SHP77 treated with DMSO at 0.1 percent for 48 hours (cell line): ENCODE measurements around the gene APOA4.

Experiments used
- DNase-seq: peaks from one replicate; lab custom pipeline; 2025; lab: John Stamatoyannopoulos, UW

Gene APOA4

DNA sequence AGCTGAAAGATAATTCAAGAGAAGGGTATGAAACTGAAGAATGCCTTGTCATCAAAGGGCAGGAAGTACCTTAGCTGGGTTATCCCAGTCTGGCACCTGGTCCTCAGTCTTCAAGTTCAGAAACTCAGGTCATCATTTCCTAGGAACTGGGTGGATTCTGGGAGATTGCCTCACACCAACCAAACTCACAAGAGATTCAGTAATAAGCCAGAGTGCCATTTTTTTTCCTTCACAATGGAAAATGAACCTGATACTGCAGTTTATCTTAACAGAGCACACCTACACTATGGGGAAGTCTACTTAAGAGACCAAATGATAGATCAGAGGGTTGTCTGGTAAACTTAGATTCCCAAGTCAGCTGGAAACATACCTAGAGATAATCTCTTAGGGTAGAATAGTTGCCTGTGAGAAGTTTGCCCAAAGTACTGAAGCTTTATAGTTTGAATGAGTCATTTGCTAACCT, 46.6 kb downstream of the APOA4 start:
- no peak for DNase-seq

DNA sequence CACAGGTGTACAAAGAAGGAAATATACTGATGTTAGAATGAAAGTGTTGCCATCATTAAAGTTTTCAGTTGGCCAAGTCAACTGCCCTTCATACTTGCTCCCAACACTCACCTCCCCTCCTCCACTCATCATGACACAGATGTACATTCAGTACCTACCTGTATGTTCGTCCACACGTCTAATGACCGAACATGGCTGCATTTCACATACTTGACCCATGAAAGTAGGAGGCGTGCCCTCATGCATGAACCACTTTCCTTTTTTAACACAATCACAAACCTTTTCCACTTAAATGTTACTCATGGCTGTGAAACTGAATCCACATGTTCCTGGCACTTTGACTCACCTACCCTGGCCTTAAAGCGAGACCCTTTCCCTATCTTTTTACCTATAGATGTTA, 47.1 kb downstream of the APOA4 start:
- no peak for DNase-seq

DNA sequence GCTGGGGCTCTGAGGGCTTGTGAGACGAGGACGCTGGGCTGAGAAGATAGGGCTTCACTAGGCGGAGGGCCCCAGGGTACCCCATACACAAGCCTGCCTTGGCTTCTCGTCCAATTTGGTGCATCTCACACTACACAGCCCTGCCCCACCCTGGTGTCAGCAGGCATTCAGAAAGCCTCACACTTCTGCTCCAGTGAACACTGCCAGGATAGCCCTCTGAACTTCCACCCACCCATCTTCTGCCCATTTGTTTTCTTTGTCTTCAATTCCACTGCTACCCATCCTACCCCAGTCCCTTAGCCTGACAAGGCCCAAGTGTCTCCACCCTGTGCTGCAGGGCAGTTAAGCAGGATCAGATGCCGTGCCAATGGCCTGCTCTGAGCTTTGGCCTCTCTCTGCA, 48.4 kb downstream of the APOA4 start:
- no peak for DNase-seq

DNA sequence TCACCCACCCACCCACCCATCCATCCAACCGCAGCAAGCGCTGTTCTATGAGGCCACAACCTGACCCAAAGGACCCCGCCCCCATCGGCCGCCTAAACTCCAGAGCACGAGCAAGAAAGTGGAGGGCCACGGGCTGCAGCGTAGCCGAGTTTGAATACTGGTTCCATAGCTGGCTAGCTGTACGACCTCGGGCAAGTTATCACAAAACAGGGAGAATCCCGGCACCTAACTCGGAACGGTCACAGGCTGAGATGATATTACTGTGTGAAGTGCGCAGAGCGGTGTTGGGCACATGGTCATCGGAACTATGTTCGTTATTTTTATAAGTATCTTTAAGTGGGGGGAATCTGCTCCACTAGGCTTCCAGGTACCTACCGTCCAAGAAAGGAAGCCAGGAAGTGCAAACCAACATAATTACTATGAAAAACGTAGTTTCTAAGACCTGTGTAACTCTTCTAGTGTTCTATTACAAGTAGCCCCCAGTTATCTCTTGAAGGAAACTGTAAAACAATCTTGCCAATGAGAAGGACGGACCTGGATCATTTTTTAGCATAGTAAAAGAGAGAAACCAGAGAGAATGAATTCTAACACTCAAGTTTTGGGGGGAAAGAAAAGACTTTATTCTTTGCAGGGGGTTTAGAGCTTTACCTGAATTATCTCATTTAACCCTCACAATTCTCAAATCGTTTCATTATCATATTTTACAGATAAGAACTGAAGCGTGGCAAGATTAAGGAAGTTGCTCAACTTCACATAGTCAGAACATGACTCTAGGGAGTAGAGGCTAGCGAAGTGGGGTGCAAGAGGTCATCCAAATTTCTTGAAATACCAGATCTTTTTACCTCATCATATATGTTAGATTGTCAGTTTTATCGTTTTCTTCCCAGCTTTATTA, 49.7 kb downstream of the APOA4 start:
- DNase-seq: no peak

DNA sequence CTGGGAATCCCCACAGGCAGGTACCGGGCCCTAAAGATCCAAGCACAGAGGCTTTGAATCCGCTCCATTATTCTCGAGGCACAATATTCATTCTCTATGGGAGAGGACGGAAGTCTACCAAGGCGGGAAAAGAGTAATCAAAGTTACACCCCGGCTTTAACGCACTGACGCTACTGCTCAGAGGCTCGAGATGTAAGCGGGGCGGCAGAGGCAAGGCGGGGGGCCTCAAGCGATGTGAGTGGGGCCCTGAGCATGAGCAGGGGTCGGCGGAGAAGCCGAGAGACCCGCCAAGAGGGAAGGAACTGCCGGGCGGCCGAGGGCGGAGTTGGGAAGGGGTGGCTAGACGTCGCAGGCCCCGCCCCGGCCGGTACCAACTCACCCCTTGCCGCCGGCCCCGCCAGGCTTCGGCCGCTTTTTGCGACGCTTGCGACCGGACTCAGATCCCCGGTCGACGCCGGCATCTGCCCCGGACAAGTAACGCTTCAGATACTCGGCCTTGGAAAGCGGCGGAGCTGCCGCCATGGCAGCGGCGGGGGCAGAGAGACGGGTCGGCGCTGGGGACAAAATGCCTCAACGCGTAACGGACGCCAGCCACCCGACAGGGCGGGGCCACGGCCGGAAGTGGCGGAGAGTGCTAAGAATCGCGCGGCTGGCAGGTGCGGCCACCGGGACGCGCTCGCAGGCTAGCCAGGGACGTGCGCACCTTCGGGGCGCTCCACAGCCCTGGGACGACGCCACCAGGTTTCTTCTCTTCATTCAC, 50.5 kb downstream of the APOA4 start, which contains the start of gene BUD13:
Gene BUD13 (minus strand): TSS at position 545 of the 760 bp plus-strand sequence. CDS start 23 bp downstream, at position 522.
- DNase-seq: peak; percentile 84

DNA sequence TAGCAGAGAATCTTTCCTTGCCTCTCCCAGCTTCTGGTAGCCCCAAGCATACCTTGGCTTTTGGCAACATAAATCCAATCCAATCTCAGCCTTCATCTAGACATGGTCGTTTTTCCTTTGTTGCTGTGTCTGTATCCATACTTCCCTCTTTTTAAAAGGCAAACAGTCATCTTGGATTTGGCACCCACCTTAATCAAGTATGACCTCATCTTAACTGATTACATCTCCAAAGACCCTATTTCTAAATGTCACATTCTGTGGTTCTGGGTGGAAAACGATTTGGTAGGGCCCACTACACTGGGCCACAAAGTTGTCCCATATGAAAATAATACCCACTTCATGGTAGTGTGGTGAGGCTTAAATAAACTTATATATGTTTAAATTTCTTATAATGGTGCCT, 51.2 kb downstream of the APOA4 start:
- no peak for DNase-seq
